ENCODE data around the gene ACCSL. TPM values are rescaled to one million over a fixed set of nuclear protein-coding genes. Genes with fewer than 3 reads are reported as not detected.

Gene ACCSL
- total and polyA plus RNA-seq, 8 donors = 0.13 to 0.47 (median 0.37) TPM; not detected in 2

- Histone ChIP-seq H3K27me3 (no peaks in the 10 kb centered on the region), H3K4me1 (no peaks in the 10 kb centered on the region), H3K9me3 (no peaks in the 10 kb centered on the region), H3K27ac (no peak overlapping the region), H3K36me3 (no peaks in the 10 kb centered on the region), H3K4me3 (no peak overlapping the region)
- ATAC-seq (no peak), DNase-seq (peak in 1 of 4 donors; percentile 48)
- no peak for TF ChIP-seq CTCF (IDR thresholded peaks at IDR 0.05)
- intact Hi-C loops (cut with DNase I) = no loop called here
These were observed 43.9 kb upstream of the ACCSL start for GRCh38 chr11:44003736-44004451.

GRCh38 chr11:44004452-44005062 lies 43.2 kb upstream of the ACCSL start:
- Histone ChIP-seq H3K36me3 (no peaks in the 10 kb centered on the region), H3K4me3 (no peak overlapping the region), H3K9me3 (no peaks in the 10 kb centered on the region), H3K4me1 (no peaks in the 10 kb centered on the region), H3K27me3 (no peaks in the 10 kb centered on the region), H3K27ac (no peak overlapping the region)
- peak in 1 of 4 donors; percentile 37 for DNase-seq
- intact Hi-C loops (cut with DNase I) = no loop called here
- ATAC-seq = no peak
- TF ChIP-seq CTCF (IDR thresholded peaks at IDR 0.05) = no peak

- no peak for TF ChIP-seq CTCF (IDR thresholded peaks at IDR 0.05)
- intact Hi-C loops (cut with DNase I) = no loop called here
- DNase-seq (peak in 1 of 4 donors; percentile 76), ATAC-seq (no peak)
- Histone ChIP-seq H3K27ac (no peak overlapping the region), H3K36me3 (no peaks in the 10 kb centered on the region), H3K9me3 (no peaks in the 10 kb centered on the region), H3K27me3 (no peaks in the 10 kb centered on the region), H3K4me3 (no peak overlapping the region), H3K4me1 (no peaks in the 10 kb centered on the region)
These were observed 42.6 kb upstream of the ACCSL start for GRCh38 chr11:44005063-44005701.

- TF ChIP-seq CTCF (IDR thresholded peaks at IDR 0.05) = no peak
- Histone ChIP-seq H3K27ac (no peak overlapping the region), H3K4me1 (no peaks in the 10 kb centered on the region), H3K9me3 (no peaks in the 10 kb centered on the region), H3K36me3 (no peaks in the 10 kb centered on the region), H3K4me3 (no peak overlapping the region), H3K27me3 (no peaks in the 10 kb centered on the region)
- DNase-seq (no peak), ATAC-seq (no peak)
- intact Hi-C loops (cut with DNase I) = no loop called here
These were observed 41.8 kb upstream of the ACCSL start for GRCh38 chr11:44005956-44006355.

GRCh38 chr11:44006917-44007361 lies 40.8 kb upstream of the ACCSL start:
- Histone ChIP-seq H3K9me3 (no peaks in the 10 kb centered on the region), H3K4me3 (no peak overlapping the region), H3K27ac (no peak overlapping the region), H3K36me3 (no peaks in the 10 kb centered on the region), H3K4me1 (no peaks in the 10 kb centered on the region), H3K27me3 (no peaks in the 10 kb centered on the region)
- intact Hi-C loops (cut with DNase I) = no loop called here
- no peak for DNase-seq
- no peak for ATAC-seq
- no peak for TF ChIP-seq CTCF (IDR thresholded peaks at IDR 0.05)
